H9 (cell line): ENCODE results near the gene PPP1R26. TPM values are rescaled to one million over a fixed set of nuclear protein-coding genes. Genes with fewer than 3 reads are reported as not detected.

Source experiments
- DNase-seq: peaks from one replicate; pipeline ENCODE4 v3.0.0-alpha.2; 2017
- H2AFZ ChIP-seq: one replicate; pipeline ENCODE4 v1.6.1; 2013; ENCODE audit warnings: mild to moderate bottlenecking, low read length, control low read depth, moderate library complexity
- H2AK5ac ChIP-seq: 2 replicates; pipeline ENCODE4 v1.6.1; 2013; ENCODE audit warnings: low read length, control low read depth, mixed read lengths; ENCODE audit not compliant: insufficient read length
- H2BK120ac ChIP-seq: one replicate; pipeline ENCODE4 v1.6.1; 2013; ENCODE audit warnings: low read depth, mild to moderate bottlenecking, low read length, control low read depth, inconsistent platforms; ENCODE audit not compliant: poor library complexity, severe bottlenecking
- H2BK12ac ChIP-seq: 2 replicates; pipeline ENCODE4 v1.6.1; 2013; ENCODE audit warnings: low read length, control low read depth, mixed read lengths, low read depth; ENCODE audit not compliant: insufficient read length
- H2BK15ac ChIP-seq: 2 replicates; pipeline ENCODE4 v1.6.1; 2013; ENCODE audit warnings: low read depth, low read length, control low read depth
- H2BK20ac ChIP-seq: one replicate; pipeline ENCODE4 v1.6.1; 2013; ENCODE audit warnings: low read depth, mild to moderate bottlenecking, low read length, control low read depth, inconsistent platforms; ENCODE audit not compliant: poor library complexity, severe bottlenecking
- H2BK5ac ChIP-seq: 2 replicates; pipeline ENCODE4 v1.6.1; 2013; ENCODE audit warnings: low read length, control low read depth, mixed read lengths; ENCODE audit not compliant: insufficient read length
- H3K14ac ChIP-seq: 2 replicates; pipeline ENCODE4 v1.6.1; 2013; ENCODE audit warnings: low read length, control low read depth; ENCODE audit not compliant: insufficient read depth
- H3K18ac ChIP-seq: 2 replicates; pipeline ENCODE4 v1.6.1; 2013; ENCODE audit warnings: low read depth, mild to moderate bottlenecking, mixed read lengths, low read length, control low read depth; ENCODE audit not compliant: insufficient read length
- H3K23ac ChIP-seq: 2 replicates; pipeline ENCODE4 v1.6.1; 2013; ENCODE audit warnings: low read length, control low read depth, mixed read lengths, low read depth; ENCODE audit not compliant: insufficient read length
- H3K23me2 ChIP-seq: 2 replicates; pipeline ENCODE4 v1.6.1; 2013; ENCODE audit warnings: low read depth, mild to moderate bottlenecking, mixed read lengths, low read length, control low read depth; ENCODE audit not compliant: insufficient read length, poor library complexity, severe bottlenecking
- H3K27ac ChIP-seq: 2 replicates; pipeline ENCODE4 v1.5.1; 2013; ENCODE audit warnings: low read length, control low read depth, mixed read lengths, low read depth; ENCODE audit not compliant: insufficient read length
- H3K27me3 ChIP-seq: 2 replicates; pipeline ENCODE4 v1.6.1; 2013; ENCODE audit warnings: low read length, control low read depth, inconsistent platforms; ENCODE audit not compliant: insufficient read depth
- H3K4ac ChIP-seq: 2 replicates; pipeline ENCODE4 v1.6.1; 2013; ENCODE audit warnings: low read depth, mild to moderate bottlenecking, control low read depth, inconsistent platforms, low read length, moderate library complexity
- H3K4me1 ChIP-seq: 2 replicates; pipeline ENCODE4 v1.6.1; 2013; ENCODE audit warnings: low read length, control low read depth, inconsistent platforms; ENCODE audit not compliant: insufficient read depth
- H3K4me2 ChIP-seq: 2 replicates; pipeline ENCODE4 v1.6.1; 2013; ENCODE audit warnings: low read length, control low read depth, mixed read lengths; ENCODE audit not compliant: insufficient read length, insufficient read depth
- H3K56ac ChIP-seq: 2 replicates; pipeline ENCODE4 v1.6.1; 2013; ENCODE audit warnings: low read depth, mild to moderate bottlenecking, mixed read lengths, low read length, control low read depth; ENCODE audit not compliant: insufficient read length
- H3K79me1 ChIP-seq: 2 replicates; pipeline ENCODE4 v1.6.1; 2013; ENCODE audit warnings: low read depth, mild to moderate bottlenecking, moderate library complexity, low read length, control low read depth, inconsistent platforms; ENCODE audit not compliant: insufficient read depth, poor library complexity, severe bottlenecking
- H3K79me2 ChIP-seq: 2 replicates; pipeline ENCODE4 v1.6.1; 2013; ENCODE audit warnings: low read length, control low read depth, inconsistent platforms; ENCODE audit not compliant: insufficient read depth
- H3K9ac ChIP-seq: 2 replicates; pipeline ENCODE4 v1.6.1; 2013; ENCODE audit warnings: low read length, control low read depth, mixed read lengths; ENCODE audit not compliant: insufficient read length; ENCODE audit errors: extremely low read depth
- H3K9me3 ChIP-seq: one replicate; pipeline ENCODE4 v1.6.1; 2013; ENCODE audit warnings: low read depth, low read length, inconsistent platforms; ENCODE audit not compliant: control insufficient read depth
- H3T11ph ChIP-seq: one replicate; pipeline ENCODE4 v1.6.1; 2013; ENCODE audit warnings: mild to moderate bottlenecking, low read length, control low read depth, inconsistent platforms
- H4K20me1 ChIP-seq: one replicate; pipeline ENCODE4 v1.6.1; 2013; ENCODE audit not compliant: control insufficient read depth, insufficient read length, insufficient read depth
- H4K5ac ChIP-seq: 2 replicates; pipeline ENCODE4 v1.6.1; 2013; ENCODE audit warnings: low read depth, mild to moderate bottlenecking, mixed read lengths, low read length, control low read depth; ENCODE audit not compliant: insufficient read length
- H4K8ac ChIP-seq: replicated peaks from 2 replicates; pipeline ENCODE4 v1.6.1; 2013; ENCODE audit warnings: low read length, control low read depth, mixed read lengths, low read depth; ENCODE audit not compliant: insufficient read length
- H4K91ac ChIP-seq: 2 replicates; pipeline ENCODE4 v1.6.1; 2013; ENCODE audit warnings: low read depth, mild to moderate bottlenecking, moderate library complexity, mixed read lengths, low read length, control low read depth; ENCODE audit not compliant: insufficient read length
- H3K27ac Mint-ChIP-seq, 3 experiments: 2 replicates in 2 of 3; 3 replicates in 1 of 3; pipeline ENCODE4 v1.8.0; 2020 to 2021; ENCODE audit warnings: mixed read lengths in 3 of 3, mild to moderate bottlenecking in 1 of 3, moderate library complexity in 1 of 3
- H3K27me3 Mint-ChIP-seq: 2 replicates; pipeline ENCODE4 v1.8.0; 2021; ENCODE audit warnings: low read depth, mild to moderate bottlenecking, moderate library complexity, mixed read lengths
- H3K36me3 Mint-ChIP-seq, 3 experiments: 2 replicates in 2 of 3; 3 replicates in 1 of 3; pipeline ENCODE4 v1.8.0; 2020 to 2021; ENCODE audit warnings: low read depth in 3 of 3, mixed read lengths in 3 of 3; ENCODE audit not compliant: insufficient read depth in 1 of 3
- H3K4me1 Mint-ChIP-seq, 2 experiments: 2 replicates each; pipeline ENCODE4 v1.8.0; 2020; ENCODE audit warnings: mixed read lengths in 2 of 2
- H3K4me3 Mint-ChIP-seq, 2 experiments: 2 replicates in 1 of 2; 3 replicates in 1 of 2; pipeline ENCODE4 v1.8.0; 2020 to 2021; ENCODE audit warnings: mild to moderate bottlenecking in 2 of 2, mixed read lengths in 2 of 2, moderate library complexity in 1 of 2
- H3K9me3 Mint-ChIP-seq, 2 experiments: 2 replicates in 1 of 2; 3 replicates in 1 of 2; pipeline ENCODE4 v1.8.0; 2020; ENCODE audit warnings: mild to moderate bottlenecking in 2 of 2, mixed read lengths in 2 of 2, moderate library complexity in 1 of 2
- CTCF ChIP-seq: fragments of 200-600 bp; sonication (generic); conservative IDR thresholded peaks from 3 replicates; pipeline ENCODE4 v1.8.0; 2021; ENCODE audit warnings: antibody characterized with exemption, mild to moderate bottlenecking
- WGBS: extraction: QIAGEN DNeasy Blood & Tissue Kit; methylation state at CpG from one replicate; pipeline ENCODE4 v1.1.7; 2013; ENCODE audit warnings: missing lambda C conversion rate, low lambda C conversion rate, mixed read lengths; ENCODE audit not compliant: insufficient read length; ENCODE audit errors: extremely low coverage; 5-methylcytosine and 5-hydroxymethylcytosine counted together
- total RNA-seq: library from RNA; stranded (reverse); gene quantifications from 2 replicates; pipeline ENCODE4 v1.2.1, GENCODE V29; 2021

Gene PPP1R26
- total RNA-seq, 1 experiment from 2014 or later = 38.0 TPM

- no peak within 1 kb of the TSS for H3K56ac ChIP-seq
- H2BK20ac ChIP-seq = no peak within 1 kb of the TSS
- no peaks in the 10 kb centered on the region; the same call in 1 of the 2 replicates for H3K4me1 ChIP-seq
- peaks cover 12% of the 10 kb centered on the region for H3K27me3 Mint-ChIP-seq
- H3K4me1 Mint-ChIP-seq = peaks cover 7 to 12% of the 10 kb centered on the region in 2 experiments
- peaks cover 18 to 39% (median 38%) of the 10 kb centered on the region in 3 experiments; a peak in 6 of 7 replicates for H3K36me3 Mint-ChIP-seq
- H4K20me1 ChIP-seq = no peaks in the 10 kb centered on the region
- no peak within 1 kb of the TSS for H2BK15ac ChIP-seq
- peaks cover 16% of the 10 kb centered on the region for H3K23me2 ChIP-seq
- H3K27ac ChIP-seq = no peak within 1 kb of the TSS
- H3K18ac ChIP-seq = peak within 1 kb of the TSS; percentile 86
- TF ChIP-seq CTCF = peak; percentile 89
- no peaks in the 10 kb centered on the region for H3K79me2 ChIP-seq
- H3K9ac ChIP-seq = peak within 1 kb of the TSS; percentile 71
- peak within 1 kb of the TSS; percentile 91 to 92 for H3K4me3 Mint-ChIP-seq
- H3K4me2 ChIP-seq = peak within 1 kb of the TSS; percentile 72
- WGBS = no CpG with 5 or more reads among the region's 92 CpGs
- H4K5ac ChIP-seq = no peak within 1 kb of the TSS
- no peaks in the 10 kb centered on the region for H3K9me3 ChIP-seq
- H3K27ac Mint-ChIP-seq = peak within 1 kb of the TSS in 2 of 3 experiments; percentile 95; a peak in 4 of 7 replicates
- 0 out of 2 replicates have a peak within 1 kb of the TSS, but pooled peaks have one; percentile 5 for H3K4ac ChIP-seq
- no peaks in the 10 kb centered on the region for H3K79me1 ChIP-seq
- H2BK120ac ChIP-seq = no peak within 1 kb of the TSS
- H3T11ph ChIP-seq = no peak within 1 kb of the TSS
- no peak within 1 kb of the TSS for H3K23ac ChIP-seq
- peak within 1 kb of the TSS; percentile 92 for H3K14ac ChIP-seq
- no peaks in the 10 kb centered on the region for H3K27me3 ChIP-seq
- H2BK12ac ChIP-seq = no peak within 1 kb of the TSS
- H2AFZ ChIP-seq = no peak within 1 kb of the TSS
- H4K91ac ChIP-seq = no peak within 1 kb of the TSS
- H3K9me3 Mint-ChIP-seq = no peaks in the 10 kb centered on the region; a peak in 1 of 5 replicates
- no peak within 1 kb of the TSS for H2BK5ac ChIP-seq
- peak; percentile 93 for DNase-seq
- H2AK5ac ChIP-seq = no peak within 1 kb of the TSS
- H4K8ac ChIP-seq = no peak within 1 kb of the TSS
These were observed 21.1 kb downstream of the PPP1R26 start, which contains the start of gene MRPS2 for GRCh38 chr9:135500525-135501260. TSS of gene MRPS2 (plus strand) at chr9:135500682. CDS start at chr9:135500711, 29 bp downstream.
